ENCODE data around the gene ADAP1. TPM values are rescaled to one million over a fixed set of nuclear protein-coding genes. Genes with fewer than 3 reads are reported as not detected.

Gene ADAP1
- total RNA-seq, 1 donor from 2014 or later: 11.9 TPM

GRCh38 chr7:882336-883035 is 72.0 kb downstream of the ADAP1 start:
- H3K36me3 Mint-ChIP-seq (ENCODE audit: low read depth): peaks cover 30% of the 10 kb centered on the region
- no peak overlapping the region for H3K27ac Mint-ChIP-seq
- peaks cover 22% of the 10 kb centered on the region for H3K4me1 Mint-ChIP-seq
- DNase-seq: no peak
- no peaks in the 10 kb centered on the region for H3K27me3 Mint-ChIP-seq
- H3K4me3 Mint-ChIP-seq: no peak overlapping the region
- ChIA-PET POLR2A (interaction anchor here (0.7 kb wide), 1 partner anchor 14 kb away, joined by 3 read pairs; no protein-coding TSS in a partner anchor), CTCF (no interaction called here)
- no peaks in the 10 kb centered on the region for H3K9me3 Mint-ChIP-seq
- ATAC-seq (ENCODE audit: low read depth): no peak
- intact Hi-C loops (cut with micrococcal nuclease): no loop called here
- TF ChIP-seq CTCF (IDR thresholded peaks at IDR 0.05): no peak

- no peak for TF ChIP-seq CTCF (IDR thresholded peaks at IDR 0.05)
- ChIA-PET CTCF (no interaction called here), POLR2A (no interaction called here)
- no peaks in the 10 kb centered on the region for H3K27me3 Mint-ChIP-seq
- ATAC-seq (ENCODE audit: low read depth) (no peak), DNase-seq (no peak)
- intact Hi-C loops (cut with micrococcal nuclease): no loop called here
- peaks cover 21% of the 10 kb centered on the region for H3K36me3 Mint-ChIP-seq (ENCODE audit: low read depth)
- H3K9me3 Mint-ChIP-seq: no peaks in the 10 kb centered on the region
- H3K4me1 Mint-ChIP-seq: peaks cover 22% of the 10 kb centered on the region
- H3K27ac Mint-ChIP-seq: no peak overlapping the region
- no peak overlapping the region for H3K4me3 Mint-ChIP-seq
Measured at GRCh38 chr7:881441-882234, 72.8 kb downstream of the ADAP1 start.

GRCh38 chr7:880450-880849 is 74.0 kb downstream of the ADAP1 start:
- peaks cover 25% of the 10 kb centered on the region for H3K4me1 Mint-ChIP-seq
- DNase-seq: no peak
- H3K36me3 Mint-ChIP-seq (ENCODE audit: low read depth): peaks cover 16% of the 10 kb centered on the region
- intact Hi-C loops (cut with micrococcal nuclease): no loop called here
- no peaks in the 10 kb centered on the region for H3K27me3 Mint-ChIP-seq
- no peak for TF ChIP-seq CTCF (IDR thresholded peaks at IDR 0.05)
- ChIA-PET POLR2A (no interaction called here), CTCF (no interaction called here)
- no peaks in the 10 kb centered on the region for H3K9me3 Mint-ChIP-seq
- no peak overlapping the region for H3K27ac Mint-ChIP-seq
- ATAC-seq (ENCODE audit: low read depth): no peak
- no peak overlapping the region for H3K4me3 Mint-ChIP-seq

GRCh38 chr7:879706-880105 is 74.8 kb downstream of the ADAP1 start:
- no peak overlapping the region for H3K27ac Mint-ChIP-seq
- CTCF ChIA-PET: no interaction called here
- no peak for DNase-seq
- no peaks in the 10 kb centered on the region for H3K9me3 Mint-ChIP-seq
- TF ChIP-seq CTCF (IDR thresholded peaks at IDR 0.05): no peak
- H3K4me1 Mint-ChIP-seq: peaks cover 26% of the 10 kb centered on the region
- H3K27me3 Mint-ChIP-seq: no peaks in the 10 kb centered on the region
- intact Hi-C loops (cut with micrococcal nuclease): loop anchor here (5.0 to 10.0 kb wide), 2 partner anchors 258 to 355 kb away; a partner anchor contains a TSS
- ATAC-seq (ENCODE audit: low read depth): no peak
- H3K4me3 Mint-ChIP-seq: no peak overlapping the region
- POLR2A ChIA-PET: interaction anchor here (0.5 kb wide), 1 partner anchor 254 kb away, joined by 3 read pairs; no protein-coding TSS in a partner anchor
- peaks cover 16% of the 10 kb centered on the region for H3K36me3 Mint-ChIP-seq (ENCODE audit: low read depth)

GRCh38 chr7:879093-879492 is 75.4 kb downstream of the ADAP1 start:
- Mint-ChIP-seq H3K4me3 (peak overlapping the region; percentile 38), H3K4me1 (peaks cover 24% of the 10 kb centered on the region), H3K9me3 (no peaks in the 10 kb centered on the region), H3K36me3 (ENCODE audit: low read depth) (peaks cover 16% of the 10 kb centered on the region), H3K27me3 (no peaks in the 10 kb centered on the region), H3K27ac (no peak overlapping the region)
- TF ChIP-seq CTCF (IDR thresholded peaks at IDR 0.05): no peak
- CTCF ChIA-PET: no interaction called here
- DNase-seq: no peak
- POLR2A ChIA-PET: no interaction called here
- intact Hi-C loops (cut with micrococcal nuclease): loop anchor here (5.0 to 10.0 kb wide), 2 partner anchors 258 to 354 kb away; a partner anchor contains a TSS
- ATAC-seq (ENCODE audit: low read depth): no peak
